SK-MEL-5 (cell line): Measurements from ENCODE around the gene FERMT3. TPM values are rescaled to one million over a fixed set of nuclear protein-coding genes. Genes with fewer than 3 reads are reported as not detected.

Experiments
- DNase-seq: peaks from one replicate; pipeline ENCODE4 v3.0.0-alpha.2; 2016; ENCODE audit warnings: low read depth, low spot score
- in situ Hi-C: cut with HindIII; loops from 2 replicates; pipeline ENCODE4 v1.10.0; 2016; ENCODE audit warnings: low sequenced_read_pairs, high pct_unique_total_duplicates, low pct_unique_long_range_greater_than_20kb
- total RNA-seq: library from RNA; depleted of rRNA; stranded (reverse); fragments of >200 nt; shearing (Covaris generic); gene quantifications from 2 replicates; pipeline ENCODE4 v1.2.3, GENCODE V29; 2014

The FERMT3 gene
- total RNA-seq, 1 experiment from 2014 or later = 0.13 TPM

GRCh38 chr11:64183890-64184289 lies 22.6 kb upstream of the FERMT3 start:
- in situ Hi-C loops = no loop called here
- DNase-seq = no peak

- peak; percentile 62 for DNase-seq
- in situ Hi-C loops = no loop called here
Measured at GRCh38 chr11:64185175-64185692, 21.3 kb upstream of the FERMT3 start.

GRCh38 chr11:64185693-64186491 lies 20.6 kb upstream of the FERMT3 start, which contains the start of gene STIP1:
STIP1 (plus strand) TSS chr11:64186171; CDS start chr11:64186262, 91 bp downstream.
- in situ Hi-C loops = no loop called here
- peak; percentile 99 for DNase-seq

DNA sequence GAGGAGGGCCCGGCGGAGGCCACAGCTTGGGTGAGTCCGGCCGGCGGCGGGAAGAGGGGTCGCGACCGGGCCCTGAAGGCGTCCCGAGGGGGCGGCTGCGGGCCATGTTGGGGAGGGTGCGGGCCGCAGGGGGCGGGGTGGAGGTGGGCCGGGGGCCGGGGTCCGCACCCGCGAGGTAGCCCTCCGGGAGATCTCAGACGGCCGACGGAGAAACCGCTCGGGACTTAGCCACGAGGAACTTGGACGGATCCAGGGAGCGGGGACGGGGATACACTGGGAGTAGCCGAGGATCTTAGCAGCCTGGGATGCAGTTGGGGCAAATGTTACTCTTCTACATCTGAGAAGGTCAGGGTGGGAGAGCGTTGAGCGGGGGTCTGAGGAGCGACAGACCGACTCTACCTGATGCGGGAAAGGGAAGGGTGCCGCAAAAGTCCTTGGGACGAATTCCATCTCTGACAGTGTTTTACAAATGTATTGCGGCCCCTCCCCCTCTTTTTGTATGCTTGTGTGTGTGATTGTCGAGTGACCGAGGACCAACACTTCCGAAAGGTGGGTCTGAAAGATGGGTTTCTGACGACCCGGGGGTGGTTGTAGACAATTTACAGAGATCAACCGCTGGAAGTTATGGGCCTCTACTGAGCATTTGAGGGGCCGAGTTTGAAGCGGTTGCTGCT lies 19.9 kb upstream of the FERMT3 start:
- no peak for DNase-seq
- in situ Hi-C loops = no loop called here

DNA sequence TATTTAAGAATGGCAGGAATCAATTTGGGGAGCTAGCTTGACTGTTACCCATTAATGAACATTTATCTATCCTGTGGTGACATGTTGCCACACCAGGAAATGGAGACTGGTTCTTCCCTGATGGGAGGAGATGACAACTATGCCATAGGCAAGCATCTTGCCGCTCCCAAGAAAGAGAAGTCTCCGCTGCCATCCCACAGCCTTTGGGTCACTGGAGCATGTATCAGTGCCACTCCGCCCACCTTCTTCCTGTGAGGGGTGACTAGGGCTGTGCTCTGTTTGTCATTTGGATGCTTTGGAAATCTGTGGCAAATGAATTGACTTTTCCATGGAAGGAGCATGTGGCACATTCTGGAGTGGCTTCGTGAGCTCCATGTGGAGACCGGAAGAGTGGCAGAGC lies 14.1 kb upstream of the FERMT3 start:
- no peak for DNase-seq
- in situ Hi-C loops = no loop called here

DNA sequence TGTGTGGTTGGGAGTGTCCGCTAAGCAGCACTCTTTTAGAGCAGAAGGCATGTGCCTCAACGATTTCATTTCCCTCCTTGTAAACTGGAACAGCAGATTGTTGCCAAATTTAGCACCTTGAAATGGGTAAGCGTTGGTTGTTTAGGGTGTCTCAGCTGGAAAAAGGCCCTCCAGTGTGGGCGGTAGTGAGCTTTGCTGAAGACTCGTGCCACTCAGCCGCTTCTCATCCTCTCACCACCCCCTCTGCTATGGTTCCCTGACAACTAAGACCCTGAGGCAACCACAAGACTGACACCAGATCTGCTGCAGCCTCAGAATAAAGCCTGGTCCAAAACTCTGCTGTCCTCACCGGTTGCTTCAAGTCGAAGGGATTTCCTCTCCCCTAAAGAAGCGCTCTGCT lies 9.9 kb upstream of the FERMT3 start:
- DNase-seq = peak; percentile 80
- in situ Hi-C loops = no loop called here

DNA sequence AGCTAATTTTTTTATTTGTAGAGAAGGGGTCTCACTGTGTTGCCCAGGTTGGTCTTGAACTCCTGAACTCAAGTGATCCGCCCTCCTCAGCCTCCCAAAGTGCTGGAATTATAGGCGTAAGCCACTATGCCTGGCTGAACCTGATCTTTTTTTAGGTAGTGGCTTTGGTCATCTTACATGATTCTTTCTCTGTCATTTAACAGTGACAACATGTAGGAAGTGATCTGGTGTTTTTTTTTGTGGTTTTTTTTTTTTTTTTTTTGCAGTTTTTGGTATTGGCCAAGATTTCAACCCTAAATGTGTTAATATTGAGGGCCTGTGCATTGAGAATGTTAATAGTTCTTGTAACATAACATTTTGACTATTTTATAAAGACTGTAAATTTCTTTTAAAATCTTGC lies 8.0 kb upstream of the FERMT3 start:
- in situ Hi-C loops = no loop called here
- no peak for DNase-seq

DNA sequence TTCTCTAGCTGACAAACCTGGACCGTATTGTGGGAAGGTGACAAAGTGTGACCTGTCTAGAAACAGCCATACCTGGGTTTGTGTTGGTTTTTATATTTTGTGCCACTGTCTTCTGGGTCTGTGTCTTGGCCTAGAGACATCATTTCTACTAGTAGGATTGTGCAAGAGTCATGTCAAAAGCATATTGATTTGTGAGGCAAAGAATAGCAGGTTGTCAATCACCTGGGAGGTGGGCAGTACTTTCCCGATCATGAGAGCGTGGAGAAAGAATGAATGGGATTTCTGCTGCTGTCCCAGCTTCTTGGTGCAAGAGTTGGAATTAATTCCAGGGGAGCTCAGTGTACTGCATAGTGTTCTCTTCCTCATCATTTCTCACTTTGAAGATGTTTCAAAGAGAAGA lies 5.0 kb upstream of the FERMT3 start:
- in situ Hi-C loops = no loop called here
- DNase-seq = no peak

DNA sequence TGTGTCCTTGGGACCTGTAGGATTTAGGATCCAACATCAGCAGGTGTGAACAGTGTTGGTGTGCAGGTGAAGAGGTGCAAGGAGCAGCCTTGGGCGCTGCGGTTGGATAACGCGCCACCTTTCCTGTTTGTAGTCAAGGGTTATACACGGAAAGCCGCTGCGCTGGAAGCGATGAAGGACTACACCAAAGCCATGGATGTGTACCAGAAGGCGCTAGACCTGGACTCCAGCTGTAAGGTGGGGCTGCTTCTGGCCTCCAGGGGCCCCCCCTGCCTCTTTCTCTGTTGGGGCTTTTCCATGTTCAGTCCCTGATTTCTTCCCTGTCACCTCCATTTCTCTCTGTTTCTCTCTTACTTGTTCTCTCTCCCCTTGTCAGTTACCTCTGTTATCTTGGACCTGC lies 3.5 kb upstream of the FERMT3 start:
- no peak for DNase-seq
- in situ Hi-C loops = no loop called here

DNA sequence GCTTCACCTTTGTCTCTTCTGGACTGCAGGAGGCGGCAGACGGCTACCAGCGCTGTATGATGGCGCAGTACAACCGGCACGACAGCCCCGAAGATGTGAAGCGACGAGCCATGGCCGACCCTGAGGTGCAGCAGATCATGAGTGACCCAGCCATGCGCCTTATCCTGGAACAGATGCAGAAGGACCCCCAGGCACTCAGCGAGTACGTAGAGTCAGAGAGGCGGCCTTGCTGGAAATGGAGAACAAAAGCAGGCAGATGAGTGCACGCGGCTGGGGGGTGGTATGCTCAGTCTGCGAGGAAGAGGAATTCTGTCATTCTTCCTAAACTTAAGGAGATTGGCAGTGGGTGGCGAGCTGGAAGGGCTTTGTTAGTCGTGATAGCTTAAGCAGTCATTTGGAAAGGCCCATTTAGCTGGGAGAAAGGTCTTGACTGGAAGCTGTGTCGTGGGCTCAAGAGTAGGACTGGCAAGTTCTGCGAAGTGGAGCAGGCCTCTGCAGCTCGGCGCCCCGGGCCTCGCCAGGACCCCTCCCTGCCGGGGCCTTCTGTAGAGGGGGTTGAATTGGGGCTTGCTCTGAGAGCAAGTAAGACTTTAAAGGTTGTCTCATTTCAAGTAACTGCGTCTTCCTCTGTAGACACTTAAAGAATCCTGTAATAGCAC lies 3.0 kb upstream of the FERMT3 start:
- no peak for DNase-seq
- in situ Hi-C loops = no loop called here

DNA sequence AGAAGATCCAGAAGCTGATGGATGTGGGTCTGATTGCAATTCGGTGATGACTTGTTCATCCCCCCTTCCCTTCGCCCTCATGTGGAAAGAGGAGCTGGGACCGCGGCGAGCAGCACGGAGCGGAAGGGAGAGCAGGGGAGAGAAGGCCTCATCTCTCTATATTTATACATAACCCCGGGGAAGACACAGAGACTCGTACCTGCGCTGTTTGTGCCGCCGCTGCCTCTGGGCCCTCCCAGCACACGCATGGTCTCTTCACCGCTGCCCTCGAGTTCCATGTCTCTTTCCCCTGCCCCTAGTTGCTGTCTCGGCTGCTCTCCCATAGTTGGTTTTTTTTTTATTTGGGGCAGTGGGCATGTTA lies 2.5 kb upstream of the FERMT3 start:
- no peak for DNase-seq
- in situ Hi-C loops = no loop called here

GRCh38 chr11:64204464-64204989 lies 2.0 kb upstream of the FERMT3 start:
- peak; percentile 84 for DNase-seq
- in situ Hi-C loops = no loop called here

DNA sequence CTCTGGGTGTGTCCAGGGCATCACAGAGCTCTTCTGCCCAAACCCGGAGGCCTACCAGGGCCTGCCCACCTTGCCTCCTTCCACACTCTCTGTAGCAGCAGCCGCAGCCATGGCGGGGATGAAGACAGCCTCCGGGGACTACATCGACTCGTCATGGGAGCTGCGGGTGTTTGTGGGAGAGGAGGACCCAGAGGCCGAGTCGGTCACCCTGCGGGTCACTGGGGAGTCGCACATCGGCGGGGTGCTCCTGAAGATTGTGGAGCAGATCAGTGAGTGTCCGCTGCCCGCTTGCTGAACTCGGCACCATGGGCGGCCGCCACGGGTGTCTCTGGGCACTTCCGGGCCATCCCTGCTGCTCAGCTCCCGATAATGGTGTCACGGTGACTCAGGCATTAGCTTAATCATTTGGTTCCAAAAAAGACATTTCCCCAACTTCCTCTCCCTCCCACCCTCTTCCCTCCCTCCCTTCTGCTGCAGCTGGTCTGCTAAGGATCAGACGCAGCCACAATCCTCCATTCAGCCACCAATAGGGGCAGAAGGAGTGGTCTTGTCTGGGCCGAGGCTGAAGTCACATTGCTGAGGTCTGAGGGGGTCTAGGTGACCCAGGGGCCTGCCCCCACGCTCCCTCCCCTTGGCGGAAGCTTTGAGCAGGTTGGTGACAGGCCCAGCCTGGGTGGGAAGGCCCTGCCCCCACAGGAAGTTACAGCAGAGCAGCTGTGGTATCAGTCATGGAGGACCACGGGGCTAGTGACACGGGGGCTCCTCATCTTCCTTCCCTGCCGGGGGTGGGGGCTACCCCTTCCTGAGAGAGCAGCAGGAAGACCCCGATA lies 950 bp downstream of the FERMT3 start:
- in situ Hi-C loops = no loop called here
- DNase-seq = no peak

DNA sequence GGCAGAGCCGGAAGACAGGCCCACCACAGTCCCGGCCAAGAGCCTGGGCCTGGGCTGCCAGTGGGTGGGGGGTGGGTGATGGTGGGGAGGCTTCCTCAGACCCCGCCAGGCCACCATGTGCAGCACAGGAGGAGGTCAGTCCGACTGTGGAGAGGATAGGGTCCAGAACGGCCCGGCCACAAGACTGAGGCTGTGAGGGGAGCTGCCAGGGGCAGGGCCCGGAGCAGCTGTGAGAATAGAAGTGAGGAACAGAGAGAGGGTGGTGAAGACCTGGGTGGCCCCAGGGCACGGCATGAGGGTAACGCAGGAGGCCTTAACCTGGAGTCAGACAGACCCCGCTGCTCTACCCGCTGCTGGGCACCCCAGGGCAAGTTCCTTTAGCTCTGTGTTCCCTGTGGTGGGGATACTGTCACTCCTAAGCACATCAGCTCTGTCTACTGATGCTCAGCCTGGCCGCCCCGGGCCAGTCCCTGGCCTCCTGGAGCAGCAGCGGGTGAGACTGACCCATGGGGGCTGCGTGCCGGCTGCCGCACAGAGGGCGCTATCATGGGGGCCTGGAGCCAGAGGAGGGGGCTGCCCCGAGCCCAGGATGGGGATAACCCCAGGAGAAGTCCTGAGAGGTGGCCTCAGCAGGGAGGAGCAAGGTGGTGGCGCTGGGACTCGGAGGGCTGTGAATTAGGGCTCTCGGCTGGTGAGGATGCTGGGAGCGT lies 1.7 kb downstream of the FERMT3 start:
- no peak for DNase-seq
- in situ Hi-C loops = no loop called here

DNA sequence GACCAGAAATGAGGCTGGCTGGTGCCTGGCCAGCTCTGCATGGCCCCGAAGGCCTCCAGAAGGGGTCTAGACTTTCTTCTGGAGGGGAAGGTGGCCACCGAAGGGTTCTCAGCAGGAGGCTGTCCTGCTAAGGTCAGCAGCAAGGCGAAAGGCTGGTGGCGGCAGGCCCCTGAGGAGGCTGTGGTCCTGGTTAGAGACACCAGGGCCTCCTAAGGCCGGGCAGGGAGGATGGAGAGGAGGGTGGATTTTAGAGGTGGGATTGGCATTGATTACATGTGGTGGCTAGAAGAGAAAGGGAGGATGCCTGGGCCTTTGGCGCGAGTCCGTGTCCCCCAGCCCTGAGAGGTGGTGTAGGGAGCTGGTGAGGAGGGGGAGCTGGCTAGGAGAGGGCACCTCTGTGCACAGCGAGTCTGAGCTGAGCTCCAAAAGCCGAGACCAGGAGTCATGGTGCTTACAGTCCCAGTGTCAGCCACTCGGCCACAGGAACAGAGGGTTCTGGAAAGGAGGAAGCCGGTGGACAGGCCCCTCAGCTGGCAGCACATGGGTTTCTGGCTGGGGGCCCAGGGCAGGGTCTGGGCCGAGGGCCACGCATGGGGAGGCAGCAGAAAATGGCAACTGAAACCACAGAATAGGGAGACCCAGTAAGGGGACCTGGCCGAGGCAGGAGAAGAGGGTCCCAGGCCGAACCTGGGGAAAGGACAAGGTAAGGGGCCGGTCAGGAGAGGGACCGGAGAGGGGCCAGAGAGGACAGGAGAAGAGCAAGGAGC lies 2.5 kb downstream of the FERMT3 start:
- DNase-seq = no peak
- in situ Hi-C loops = no loop called here

DNA sequence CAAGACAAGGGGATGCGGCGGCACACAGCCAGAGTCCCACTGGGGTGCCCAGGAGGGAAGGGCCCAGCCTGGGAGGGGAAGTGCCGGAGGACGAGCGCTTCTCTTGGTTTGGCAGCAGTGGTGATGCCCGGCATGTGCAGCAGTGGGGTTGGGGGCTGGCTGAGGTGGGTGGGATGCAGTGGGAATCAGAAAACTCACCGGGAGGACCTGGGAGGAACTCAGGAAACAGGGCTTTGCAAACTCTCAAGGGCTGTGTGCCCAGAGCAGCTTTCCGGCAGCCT lies 3.0 kb downstream of the FERMT3 start:
- in situ Hi-C loops = no loop called here
- no peak for DNase-seq
